Tibial artery (tissue), 4 donors: ENCODE measurements around the gene SCFD2.

ENCODE experiments used
- DNase-seq, 2 donors: peaks; one replicate each; pipeline ENCODE4 v3.0.0-alpha.2; 2019
- H3K27ac ChIP-seq, 2 donors: fragments of 200-600 bp; sonication (generic) in 1 of 2; 1 replicate in 1 of 2; 2 replicates in 1 of 2; pipeline ENCODE4 v1.5.1; 2018 to 2019; ENCODE audit warnings: mild to moderate bottlenecking in 1 of 2
- H3K27me3 ChIP-seq, 2 donors: fragments of 200-600 bp; sonication (generic) in 1 of 2; one replicate each; pipeline versions ENCODE4 v1.5.1 to v1.6.0; 2016 to 2019
- H3K36me3 ChIP-seq, 3 donors: fragments of 200-600 bp; sonication (generic) in 2 of 3; one replicate each; pipeline ENCODE4 v1.5.1; 2016 to 2019; ENCODE audit warnings: mild to moderate bottlenecking in 2 of 3
- H3K4me1 ChIP-seq, 4 donors: fragments of 200-600 bp; sonication (generic) in 2 of 4; 1 replicate in 3 of 4; 2 replicates in 1 of 4; pipeline ENCODE4 v1.5.1; 2016 to 2019
- H3K4me3 ChIP-seq, 2 donors: fragments of 200-600 bp; sonication (generic) in 1 of 2; 1 replicate in 1 of 2; 2 replicates in 1 of 2; pipeline ENCODE4 v1.5.1; 2018 to 2019; ENCODE audit warnings: mild to moderate bottlenecking in 2 of 2
- H3K9me3 ChIP-seq, 3 donors: fragments of 200-600 bp; sonication (generic) in 1 of 3; one replicate each; pipeline ENCODE4 v1.5.1; 2016 to 2019
- CTCF ChIP-seq, 2 experiments: fragments of 200-600 bp in 1 of 2; fragments of 450-650 bp in 1 of 2; IDR thresholded peaks; one replicate each; pipeline ENCODE4 v1.5.1; 2017 to 2019; ENCODE audit warnings: antibody characterized with exemption in 2 of 2, mild to moderate bottlenecking in 1 of 2, moderate library complexity in 1 of 2
- intact Hi-C: fragments of 100-400 bp; cut with DNase I; formaldehyde crosslinking; loops from one replicate; pipeline ENCODE4 v1.15.0; 2023; ENCODE audit warnings: low total_unique reads

SCFD2 gene

GRCh38 chr4:53010318-53010717 is 355.5 kb downstream of the SCFD2 start:
- Histone ChIP-seq H3K4me3 (no peak overlapping the region), H3K27ac (no peak overlapping the region), H3K9me3 (no peaks in the 10 kb centered on the region), H3K27me3 (no peaks in the 10 kb centered on the region), H3K4me1 (peaks cover 0 to 34% (median 0%) of the 10 kb centered on the region in 4 donors), H3K36me3 (no peaks in the 10 kb centered on the region)
- intact Hi-C loops = loop anchor here (10.0 kb wide), 1 partner anchor 1224 kb away; no protein-coding TSS in a partner anchor
- DNase-seq = peak in 1 of 2 donors; percentile 41
- TF ChIP-seq CTCF (IDR thresholded peaks at IDR 0.05) = no peak

GRCh38 chr4:53009824-53010223 is 356.0 kb downstream of the SCFD2 start:
- no peaks in the 10 kb centered on the region for H3K27me3 ChIP-seq
- no peaks in the 10 kb centered on the region for H3K9me3 ChIP-seq
- no peaks in the 10 kb centered on the region for H3K36me3 ChIP-seq
- H3K4me3 ChIP-seq = no peak overlapping the region
- H3K4me1 ChIP-seq = peaks cover 0 to 30% (median 0%) of the 10 kb centered on the region in 4 donors
- DNase-seq = no peak
- H3K27ac ChIP-seq = peak overlapping the region in 1 of 2 donors; percentile 2
- no peak for TF ChIP-seq CTCF (IDR thresholded peaks at IDR 0.05)
- intact Hi-C loops = loop anchor here (10.0 kb wide), 1 partner anchor 1225 kb away; no protein-coding TSS in a partner anchor

- Histone ChIP-seq H3K36me3 (no peaks in the 10 kb centered on the region), H3K9me3 (no peaks in the 10 kb centered on the region), H3K27me3 (no peaks in the 10 kb centered on the region), H3K4me3 (no peak overlapping the region), H3K4me1 (peaks cover 0 to 24% (median 0%) of the 10 kb centered on the region in 4 donors), H3K27ac (no peak overlapping the region)
- intact Hi-C loops = no loop called here
- no peak for DNase-seq
- no peak for TF ChIP-seq CTCF (IDR thresholded peaks at IDR 0.05)
These were observed 358.8 kb downstream of the SCFD2 start for GRCh38 chr4:53007024-53007423.

- H3K9me3 ChIP-seq = no peaks in the 10 kb centered on the region
- H3K4me1 ChIP-seq = peaks cover 0 to 12% (median 0%) of the 10 kb centered on the region in 4 donors
- intact Hi-C loops = no loop called here
- H3K27ac ChIP-seq = no peak overlapping the region
- DNase-seq = peak in 1 of 2 donors; percentile 26
- no peaks in the 10 kb centered on the region for H3K27me3 ChIP-seq
- H3K36me3 ChIP-seq = no peaks in the 10 kb centered on the region
- H3K4me3 ChIP-seq = no peak overlapping the region
- TF ChIP-seq CTCF (IDR thresholded peaks at IDR 0.05) = no peak
These were observed 360.1 kb downstream of the SCFD2 start for GRCh38 chr4:53005808-53006207.

- H3K9me3 ChIP-seq = no peaks in the 10 kb centered on the region
- H3K4me3 ChIP-seq = no peak overlapping the region
- DNase-seq = no peak
- no peak overlapping the region for H3K27ac ChIP-seq
- H3K4me1 ChIP-seq = peaks cover 0 to 6% (median 0%) of the 10 kb centered on the region in 4 donors
- H3K27me3 ChIP-seq = no peaks in the 10 kb centered on the region
- TF ChIP-seq CTCF (IDR thresholded peaks at IDR 0.05) = no peak
- intact Hi-C loops = no loop called here
- no peaks in the 10 kb centered on the region for H3K36me3 ChIP-seq
These were observed 360.7 kb downstream of the SCFD2 start for GRCh38 chr4:53005149-53005546.
